ENCODE measurements around the gene SLC5A3.

Gene SLC5A3

GRCh38 chr21:34046917-34047316 is 26.5 kb upstream of the SLC5A3 start:
- no peak for DNase-seq (ENCODE audit: low read depth in 1 of 2, low spot score in 1 of 2)
- Histone ChIP-seq H3K4me3 (replicated peaks; ENCODE audit: insufficient read depth, low read length) (no peak overlapping the region), H3K27ac (replicated peaks) (no peak overlapping the region), H3K27me3 (ENCODE audit: insufficient read depth, poor library complexity, severe bottlenecking) (no peaks in the 10 kb centered on the region)
- no peak for TF ChIP-seq GABPA (IDR thresholded peaks at IDR 0.05; ENCODE audit: low read depth)
- no peak for TF ChIP-seq CTCF (IDR thresholded peaks at IDR 0.05; ENCODE audit: insufficient read depth, low read length)
- TF ChIP-seq POLR2AphosphoS5 (IDR thresholded peaks at IDR 0.05; ENCODE audit: low read depth) = no peak
- no peak for TF ChIP-seq SPI1 (IDR thresholded peaks at IDR 0.05; ENCODE audit: borderline replicate concordance, low read depth)
- no peak for TF ChIP-seq REST (IDR thresholded peaks at IDR 0.05; ENCODE audit: insufficient replicate concordance, low read depth)

GRCh38 chr21:34047835-34048234 is 25.5 kb upstream of the SLC5A3 start:
- H3K4me3 ChIP-seq (replicated peaks; ENCODE audit: insufficient read depth, low read length) = no peak overlapping the region
- TF ChIP-seq SPI1 (IDR thresholded peaks at IDR 0.05; ENCODE audit: borderline replicate concordance, low read depth) (no peak), POLR2AphosphoS5 (IDR thresholded peaks at IDR 0.05; ENCODE audit: low read depth) (no peak), REST (IDR thresholded peaks at IDR 0.05; ENCODE audit: insufficient replicate concordance, low read depth) (no peak), GABPA (IDR thresholded peaks at IDR 0.05; ENCODE audit: low read depth) (no peak), CTCF (IDR thresholded peaks at IDR 0.05; ENCODE audit: insufficient read depth, low read length) (no peak)
- no peaks in the 10 kb centered on the region for H3K27me3 ChIP-seq (ENCODE audit: insufficient read depth, poor library complexity, severe bottlenecking)
- H3K27ac ChIP-seq (replicated peaks) = no peak overlapping the region
- DNase-seq (ENCODE audit: low read depth in 1 of 2, low spot score in 1 of 2) = no peak

DNA sequence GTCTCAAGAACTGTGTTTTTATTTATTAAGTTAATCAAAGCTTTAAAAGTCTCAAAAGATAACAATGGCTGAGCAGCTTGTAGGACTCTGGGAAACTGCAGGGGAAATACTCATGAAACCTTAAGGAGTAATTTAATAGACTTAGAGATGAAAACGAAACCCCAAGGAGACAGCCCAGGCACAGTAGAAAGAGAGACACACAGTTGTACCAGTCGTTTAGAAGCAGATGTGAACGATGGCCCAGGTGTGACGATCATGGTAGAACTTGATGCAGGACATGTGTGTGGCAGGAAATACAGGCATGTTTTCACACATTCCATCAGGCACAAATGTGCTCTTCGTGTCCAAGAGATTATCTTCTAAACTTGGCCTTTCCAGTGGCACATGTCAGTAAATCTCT is 21.2 kb upstream of the SLC5A3 start:
- H3K27ac ChIP-seq (replicated peaks) = no peak overlapping the region
- no peak overlapping the region for H3K4me3 ChIP-seq (replicated peaks; ENCODE audit: insufficient read depth, low read length)
- no peaks in the 10 kb centered on the region for H3K27me3 ChIP-seq (ENCODE audit: insufficient read depth, poor library complexity, severe bottlenecking)
- no peak for DNase-seq (ENCODE audit: low read depth in 1 of 2, low spot score in 1 of 2)
- TF ChIP-seq GABPA (IDR thresholded peaks at IDR 0.05; ENCODE audit: low read depth) = no peak
- TF ChIP-seq POLR2AphosphoS5 (IDR thresholded peaks at IDR 0.05; ENCODE audit: low read depth) = no peak

DNA sequence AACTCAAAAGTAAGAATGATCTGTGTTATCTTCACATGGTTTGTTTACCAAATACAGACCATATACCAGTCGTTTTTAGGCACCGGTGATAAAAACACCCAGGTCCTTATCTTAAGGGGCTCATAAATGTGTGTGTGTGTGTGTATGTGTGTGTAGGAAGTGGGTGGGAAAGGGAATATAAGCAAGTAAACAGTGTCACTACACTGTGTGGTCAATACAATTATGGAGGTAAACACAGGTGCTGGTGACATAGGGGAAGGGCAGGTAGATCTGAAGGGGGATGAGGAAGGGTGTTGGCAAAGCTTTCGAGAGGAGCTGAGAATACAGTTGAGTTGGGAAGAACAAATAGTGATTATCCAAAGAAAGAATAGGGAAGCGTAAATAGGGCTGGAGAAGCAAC is 19.1 kb upstream of the SLC5A3 start:
- TF ChIP-seq POLR2AphosphoS5 (IDR thresholded peaks at IDR 0.05; ENCODE audit: low read depth) = no peak
- no peak for TF ChIP-seq REST (IDR thresholded peaks at IDR 0.05; ENCODE audit: insufficient replicate concordance, low read depth)
- no peak for TF ChIP-seq CTCF (IDR thresholded peaks at IDR 0.05; ENCODE audit: insufficient read depth, low read length)
- TF ChIP-seq SPI1 (IDR thresholded peaks at IDR 0.05; ENCODE audit: borderline replicate concordance, low read depth) = no peak
- TF ChIP-seq GABPA (IDR thresholded peaks at IDR 0.05; ENCODE audit: low read depth) = no peak
- no peak overlapping the region for H3K27ac ChIP-seq (replicated peaks)
- H3K4me3 ChIP-seq (replicated peaks; ENCODE audit: insufficient read depth, low read length) = no peak overlapping the region
- no peak for DNase-seq (ENCODE audit: low read depth in 1 of 2, low spot score in 1 of 2)
- no peaks in the 10 kb centered on the region for H3K27me3 ChIP-seq (ENCODE audit: insufficient read depth, poor library complexity, severe bottlenecking)
